CD4-positive, alpha-beta T cell treated with Interleukin-15 for 4 hours (primary cell): ENCODE measurements around the gene C1GALT1C1L.
"Not testable (repeated sequence)": the region's sequence is repeated elsewhere in the genome, so short reads cannot be mapped to it uniquely, and the experiment has no call there.

ENCODE experiments used
- DNase-seq: peaks from one replicate; pipeline ENCODE4 v3.0.0-alpha.2; 2020; ENCODE audit warnings: low spot score

C1GALT1C1L gene

GRCh38 chr2:43653506-43653905 lies 22.7 kb downstream of the C1GALT1C1L start:
- DNase-seq: no peak

- DNase-seq: no peak
Observed at GRCh38 chr2:43648994-43649701, 27.1 kb downstream of the C1GALT1C1L start.

GRCh38 chr2:43643680-43644079 lies 32.5 kb downstream of the C1GALT1C1L start:
- no peak for DNase-seq

- DNase-seq: no peak
Observed at GRCh38 chr2:43642363-43642762, 33.9 kb downstream of the C1GALT1C1L start.

GRCh38 chr2:43637030-43637803 lies 39.0 kb downstream of the C1GALT1C1L start, which contains the start of gene PLEKHH2:
Gene PLEKHH2, plus strand, starts transcription at chr2:43637260. Its CDS starts 7,414 bp downstream, at chr2:43644674.
- DNase-seq: peak; percentile 78

GRCh38 chr2:43636621-43637020 lies 39.6 kb downstream of the C1GALT1C1L start:
- no peak for DNase-seq

- not testable (repeated sequence) for DNase-seq
Observed at GRCh38 chr2:43636153-43636552, 40.1 kb downstream of the C1GALT1C1L start.

GRCh38 chr2:43634604-43635306 lies 41.5 kb downstream of the C1GALT1C1L start:
- no peak for DNase-seq

- no peak for DNase-seq
Observed at GRCh38 chr2:43631618-43632317, 44.5 kb downstream of the C1GALT1C1L start.
